ENCODE results near the gene THRSP.

The THRSP gene

DNA sequence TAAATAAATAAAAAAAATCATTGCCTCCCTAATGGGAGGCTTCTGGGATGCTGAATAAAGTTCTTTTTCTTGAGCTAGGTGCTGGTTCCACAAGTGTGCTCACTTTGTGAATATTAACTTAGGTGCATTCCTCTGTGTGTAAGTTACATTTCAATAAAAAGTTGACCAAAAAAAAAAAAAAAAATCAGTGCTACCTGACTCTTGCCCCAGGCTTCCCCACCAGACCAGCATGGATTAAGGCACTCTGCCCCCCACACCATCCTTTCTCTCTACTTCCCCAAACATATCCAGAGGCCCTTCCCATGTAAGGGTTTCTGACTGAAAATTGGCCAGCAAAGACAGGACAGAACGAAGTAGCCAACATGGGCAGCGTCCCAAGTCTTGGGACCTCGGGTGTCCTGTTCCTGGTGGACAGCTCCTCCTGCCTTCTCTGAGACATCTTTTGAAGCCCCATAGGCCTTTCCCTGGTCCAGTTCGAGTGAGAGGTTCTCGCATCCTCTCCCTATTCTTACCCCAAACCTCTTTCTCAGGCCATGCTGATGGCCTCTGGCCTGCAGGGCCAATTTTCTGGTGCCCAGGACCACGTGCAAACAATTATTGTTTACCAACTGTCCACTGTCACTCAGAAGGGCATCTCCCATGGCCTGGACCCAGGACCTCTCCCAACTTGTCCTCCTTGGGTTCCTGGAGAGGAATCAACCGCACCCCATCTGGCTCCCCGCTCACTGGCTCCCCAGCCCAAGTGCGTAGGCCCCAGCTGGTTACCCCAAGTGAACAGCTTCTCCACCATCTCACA, 25.6 kb upstream of the THRSP start:
- Histone ChIP-seq H3K9me2 (replicated peaks; ENCODE audit: insufficient read depth, low read length) (no peaks in the 10 kb centered on the region), H3F3A (ENCODE audit: insufficient read depth) (no peaks in the 10 kb centered on the region), H3K36me3 (ENCODE audit: low read length) (no peaks in the 10 kb centered on the region), H3K27me3 (ENCODE audit: low read length) (no peaks in the 10 kb centered on the region), H3K4me3 (ENCODE audit: insufficient read depth, low read length, poor library complexity, severe bottlenecking) (no peak overlapping the region), H3K27ac (ENCODE audit: low read depth, low read length) (no peak overlapping the region), H2AFZ (ENCODE audit: low read depth, low read length, severe bottlenecking) (no peak overlapping the region), H3K9ac (ENCODE audit: low read length) (no peak overlapping the region), H4K20me1 (ENCODE audit: low read depth, low read length) (no peaks in the 10 kb centered on the region), H3K9me3 (ENCODE audit: insufficient read depth, low read length) (no peaks in the 10 kb centered on the region), H3K79me2 (ENCODE audit: insufficient read depth, low read length) (no peaks in the 10 kb centered on the region), H3K4me2 (ENCODE audit: low read depth, low read length, poor library complexity, severe bottlenecking) (no peak overlapping the region)
- no peak for TF ChIP-seq EZH2phosphoT487 (conservative IDR thresholded peaks at IDR 0.05; ENCODE audit: low read length)
- TF ChIP-seq, protein P1, sequence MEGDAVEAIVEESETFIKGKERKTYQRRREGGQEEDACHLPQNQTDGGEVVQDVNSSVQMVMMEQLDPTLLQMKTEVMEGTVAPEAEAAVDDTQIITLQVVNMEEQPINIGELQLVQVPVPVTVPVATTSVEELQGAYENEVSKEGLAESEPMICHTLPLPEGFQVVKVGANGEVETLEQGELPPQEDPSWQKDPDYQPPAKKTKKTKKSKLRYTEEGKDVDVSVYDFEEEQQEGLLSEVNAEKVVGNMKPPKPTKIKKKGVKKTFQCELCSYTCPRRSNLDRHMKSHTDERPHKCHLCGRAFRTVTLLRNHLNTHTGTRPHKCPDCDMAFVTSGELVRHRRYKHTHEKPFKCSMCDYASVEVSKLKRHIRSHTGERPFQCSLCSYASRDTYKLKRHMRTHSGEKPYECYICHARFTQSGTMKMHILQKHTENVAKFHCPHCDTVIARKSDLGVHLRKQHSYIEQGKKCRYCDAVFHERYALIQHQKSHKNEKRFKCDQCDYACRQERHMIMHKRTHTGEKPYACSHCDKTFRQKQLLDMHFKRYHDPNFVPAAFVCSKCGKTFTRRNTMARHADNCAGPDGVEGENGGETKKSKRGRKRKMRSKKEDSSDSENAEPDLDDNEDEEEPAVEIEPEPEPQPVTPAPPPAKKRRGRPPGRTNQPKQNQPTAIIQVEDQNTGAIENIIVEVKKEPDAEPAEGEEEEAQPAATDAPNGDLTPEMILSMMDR (IDR thresholded peaks at IDR 0.05; ENCODE audit: insufficient read depth, low read length, poor library complexity, severe bottlenecking): no peak

DNA sequence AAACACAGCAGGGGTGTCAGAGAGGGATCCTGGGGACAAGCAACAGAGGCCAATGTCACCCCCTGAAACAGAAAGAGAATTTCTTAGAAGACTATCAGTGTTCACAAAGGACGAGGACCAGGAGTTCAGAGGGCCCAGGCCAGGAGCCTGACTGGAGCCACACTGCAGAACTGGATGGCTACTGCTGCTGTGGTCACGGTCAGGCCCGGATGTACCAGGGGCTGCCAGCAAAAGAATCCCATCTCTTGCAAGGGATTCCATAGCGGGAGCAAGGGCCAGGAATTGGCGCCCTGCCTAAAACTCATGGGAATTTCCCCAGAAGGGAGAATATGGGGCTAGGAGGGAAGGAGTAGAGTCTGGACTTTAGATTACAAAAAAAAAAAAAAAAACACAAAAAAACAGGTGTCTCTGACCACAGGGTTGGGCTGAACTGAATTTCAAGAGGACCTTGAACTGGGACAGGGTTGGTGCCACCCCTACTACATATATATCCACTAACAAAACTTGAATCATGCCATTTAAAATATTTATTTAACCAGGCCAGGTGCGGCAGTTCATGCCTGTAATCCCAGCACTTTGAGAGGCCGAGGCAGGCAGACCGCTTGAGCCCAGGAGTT, 24.9 kb upstream of the THRSP start:
- H3K4me3 ChIP-seq (ENCODE audit: insufficient read depth, low read length, poor library complexity, severe bottlenecking): no peak overlapping the region
- TF ChIP-seq EZH2phosphoT487 (conservative IDR thresholded peaks at IDR 0.05; ENCODE audit: low read length): no peak
- TF ChIP-seq, protein P1 (IDR thresholded peaks at IDR 0.05; ENCODE audit: insufficient read depth, low read length, poor library complexity, severe bottlenecking): no peak
- H3K27ac ChIP-seq (ENCODE audit: low read depth, low read length): no peak overlapping the region
- no peaks in the 10 kb centered on the region for H3K79me2 ChIP-seq (ENCODE audit: insufficient read depth, low read length)
- no peaks in the 10 kb centered on the region for H3F3A ChIP-seq (ENCODE audit: insufficient read depth)
- no peaks in the 10 kb centered on the region for H3K9me3 ChIP-seq (ENCODE audit: insufficient read depth, low read length)
- H3K9me2 ChIP-seq (replicated peaks; ENCODE audit: insufficient read depth, low read length): no peaks in the 10 kb centered on the region
- no peaks in the 10 kb centered on the region for H3K36me3 ChIP-seq (ENCODE audit: low read length)
- no peak overlapping the region for H3K4me2 ChIP-seq (ENCODE audit: low read depth, low read length, poor library complexity, severe bottlenecking)
- H3K9ac ChIP-seq (ENCODE audit: low read length): no peak overlapping the region
- no peak overlapping the region for H2AFZ ChIP-seq (ENCODE audit: low read depth, low read length, severe bottlenecking)
- H3K27me3 ChIP-seq (ENCODE audit: low read length): no peaks in the 10 kb centered on the region
- no peaks in the 10 kb centered on the region for H4K20me1 ChIP-seq (ENCODE audit: low read depth, low read length)

DNA sequence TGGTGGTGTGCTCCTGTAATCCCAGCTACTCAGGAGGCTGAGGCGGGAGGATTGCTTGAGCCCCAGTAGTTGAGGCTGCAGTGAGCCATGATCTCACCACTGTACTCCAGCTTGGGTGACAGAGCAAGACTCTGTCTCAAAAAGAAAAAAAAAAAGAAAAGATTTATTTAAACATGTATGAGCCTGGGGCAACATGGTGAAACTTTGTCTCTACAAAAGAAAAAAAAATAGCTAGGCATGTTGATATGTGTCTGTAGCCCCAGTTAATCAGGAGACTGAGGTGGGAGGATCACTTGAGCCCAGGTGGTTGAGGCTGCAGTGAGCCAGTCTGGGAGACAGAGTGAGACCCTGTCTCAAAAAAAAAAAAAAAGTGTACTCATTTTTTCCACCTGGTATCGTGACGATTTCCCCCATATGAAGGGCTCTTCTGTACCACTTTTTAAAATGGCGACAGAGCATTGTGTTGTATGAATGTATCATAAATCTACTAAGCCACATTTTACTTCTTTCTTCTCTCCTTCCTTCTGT, 24.2 kb upstream of the THRSP start:
- Histone ChIP-seq H3K9ac (ENCODE audit: low read length) (no peak overlapping the region), H2AFZ (ENCODE audit: low read depth, low read length, severe bottlenecking) (peak overlapping the region; percentile 14), H3K79me2 (ENCODE audit: insufficient read depth, low read length) (no peaks in the 10 kb centered on the region), H3K4me2 (ENCODE audit: low read depth, low read length, poor library complexity, severe bottlenecking) (no peak overlapping the region), H3K36me3 (ENCODE audit: low read length) (no peaks in the 10 kb centered on the region), H3K27ac (ENCODE audit: low read depth, low read length) (no peak overlapping the region), H3F3A (ENCODE audit: insufficient read depth) (no peaks in the 10 kb centered on the region), H3K4me3 (ENCODE audit: insufficient read depth, low read length, poor library complexity, severe bottlenecking) (no peak overlapping the region), H3K27me3 (ENCODE audit: low read length) (no peaks in the 10 kb centered on the region), H4K20me1 (ENCODE audit: low read depth, low read length) (no peaks in the 10 kb centered on the region), H3K9me2 (replicated peaks; ENCODE audit: insufficient read depth, low read length) (no peaks in the 10 kb centered on the region), H3K9me3 (ENCODE audit: insufficient read depth, low read length) (no peaks in the 10 kb centered on the region)
- TF ChIP-seq EZH2phosphoT487 (conservative IDR thresholded peaks at IDR 0.05; ENCODE audit: low read length): no peak
- TF ChIP-seq, protein P1 (IDR thresholded peaks at IDR 0.05; ENCODE audit: insufficient read depth, low read length, poor library complexity, severe bottlenecking): no peak

All from SU-DHL-6 (cell line).